MCF 10A (cell line): ENCODE data around the gene TNFRSF1B. TPM values are rescaled to one million over a fixed set of nuclear protein-coding genes. Genes with fewer than 3 reads are reported as not detected.

Source experiments
- BruUV-seq: library from RNA; stranded (reverse); fragments of 400-500 nt; replicated peaks from 2 replicates; lab custom pipeline; 2021; lab: Mats Ljungman, UMichigan
- CTCF ChIA-PET: fragments of 300-600 bp; sonication (Branson Sonifier 250); formaldehyde crosslinking; extraction: SDS; loops from one replicate; lab custom pipeline; 2021; ENCODE audit warnings: antibody characterized with exemption, inconsistent platforms; lab: Yijun Ruan, JAX
- POLR2A ChIA-PET: fragments of 300-600, 350-650 bp; sonication (Branson Sonifier 250); formaldehyde crosslinking; extraction: SDS; loops from one replicate; lab custom pipeline; 2020; ENCODE audit warnings: antibody characterized with exemption, inconsistent platforms; lab: Yijun Ruan, JAX
- DNase-seq: peaks from one replicate; pipeline ENCODE4 v3.0.0-alpha.2; 2018; ENCODE audit not compliant: unreplicated experiment
- H3K27ac Mint-ChIP-seq: one replicate; pipeline ENCODE4 v1.8.0; 2022; ENCODE audit warnings: mild to moderate bottlenecking, low read depth, mixed read lengths; ENCODE audit not compliant: unreplicated experiment
- H3K27me3 Mint-ChIP-seq: one replicate; pipeline ENCODE4 v1.8.0; 2022; ENCODE audit warnings: mixed read lengths; ENCODE audit not compliant: insufficient read depth, unreplicated experiment
- H3K36me3 Mint-ChIP-seq: one replicate; pipeline ENCODE4 v1.8.0; 2022; ENCODE audit warnings: mild to moderate bottlenecking, moderate library complexity, mixed read lengths; ENCODE audit not compliant: insufficient read depth, unreplicated experiment
- H3K4me1 Mint-ChIP-seq: one replicate; pipeline ENCODE4 v1.8.0; 2022; ENCODE audit warnings: mixed read lengths; ENCODE audit not compliant: insufficient read depth, unreplicated experiment
- H3K4me3 Mint-ChIP-seq: one replicate; pipeline ENCODE4 v1.8.0; 2022; ENCODE audit warnings: mild to moderate bottlenecking, moderate library complexity, mixed read lengths; ENCODE audit not compliant: unreplicated experiment
- H3K9me3 Mint-ChIP-seq: one replicate; pipeline ENCODE4 v1.8.0; 2022; ENCODE audit warnings: mixed read lengths; ENCODE audit not compliant: unreplicated experiment
- intact Hi-C: fragments of 100-400 bp; cut with micrococcal nuclease; formaldehyde crosslinking; loops from 2 replicates; pipeline ENCODE4 v1.14.1; 2022
- total RNA-seq: library from RNA; stranded (reverse); gene quantifications from 2 replicates; pipeline ENCODE4 v1.2.3, GENCODE V29; 2022
- TF ChIP-seq, protein P1 (sequence below): fragments of 200-600 bp; IDR thresholded peaks from one replicate; pipeline ENCODE4 v1.8.0; 2022; ENCODE audit warnings: antibody characterized with exemption, mild to moderate bottlenecking; ENCODE audit not compliant: unreplicated experiment

Gene TNFRSF1B
- total RNA-seq, 1 experiment from 2014 or later, result not detected

DNA sequence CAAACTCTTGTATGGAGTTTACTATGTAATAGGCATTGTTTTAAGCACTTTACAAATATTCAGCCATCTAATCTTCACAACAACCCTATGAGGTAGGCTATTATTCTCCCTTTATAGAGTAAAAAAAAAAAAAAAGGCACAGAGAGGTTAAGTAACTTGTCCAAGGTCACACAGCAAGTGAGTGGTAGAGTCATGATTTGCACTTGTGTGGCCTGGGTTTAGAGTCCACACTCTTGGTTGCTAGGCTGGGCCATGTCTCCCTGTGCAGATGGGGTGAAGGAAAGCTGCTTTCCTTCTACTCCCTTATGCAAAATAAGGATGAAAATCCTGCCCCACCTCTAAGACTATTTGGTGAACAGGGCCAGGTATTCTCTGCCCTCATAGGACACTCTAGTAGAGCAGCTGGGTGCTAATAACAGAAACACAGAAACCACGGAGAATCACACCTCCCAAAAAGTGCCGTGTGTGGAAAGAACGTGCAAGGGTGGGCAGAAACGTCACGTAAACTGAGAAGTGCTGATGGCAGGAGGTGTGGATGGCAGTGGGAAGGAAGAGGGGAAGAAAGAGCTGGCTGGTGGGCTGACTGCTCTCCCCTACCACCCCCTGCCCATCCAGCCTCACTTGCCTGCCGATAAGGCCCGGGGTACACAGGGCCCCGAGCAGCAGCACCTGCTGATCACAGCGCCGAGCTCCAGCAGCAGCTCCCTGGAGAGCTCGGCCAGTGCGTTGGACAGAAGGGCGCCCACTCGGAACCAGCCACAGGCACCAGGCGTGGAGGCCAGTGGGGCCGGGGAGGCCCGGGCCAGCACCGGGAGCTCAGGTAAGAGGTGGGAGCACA lies 34.8 kb downstream of the TNFRSF1B start:
- no peaks in the 10 kb centered on the region for H3K4me1 Mint-ChIP-seq

DNA sequence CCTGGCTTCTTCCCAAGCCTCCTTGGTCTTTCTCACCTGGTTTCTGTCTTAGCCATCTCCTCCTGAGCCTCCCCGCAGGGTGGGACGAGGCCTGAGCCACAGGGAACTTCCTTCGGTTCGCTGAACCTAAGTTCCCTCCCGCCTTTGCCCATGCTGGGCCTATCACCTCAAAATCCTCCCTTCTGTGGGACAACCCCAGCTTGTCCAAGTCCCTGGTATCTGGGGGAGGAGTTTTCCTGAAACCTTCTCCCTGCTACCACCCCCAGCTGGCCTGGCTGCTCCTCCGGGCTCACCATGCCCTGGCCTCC lies 35.4 kb downstream of the TNFRSF1B start:
- no TSS peak for BruUV-seq
- Mint-ChIP-seq H3K9me3 (no peaks in the 10 kb centered on the region), H3K36me3 (no peaks in the 10 kb centered on the region), H3K27ac (no peak overlapping the region), H3K4me3 (no peak overlapping the region), H3K4me1 (no peaks in the 10 kb centered on the region), H3K27me3 (no peaks in the 10 kb centered on the region)
- intact Hi-C loops, result no loop called here
- ChIA-PET CTCF (interaction anchor here (11.5 kb wide), 1 partner anchor 79 kb away, joined by 316 read pairs; no protein-coding TSS in a partner anchor), POLR2A (no interaction called here)
- TF ChIP-seq, protein P1, sequence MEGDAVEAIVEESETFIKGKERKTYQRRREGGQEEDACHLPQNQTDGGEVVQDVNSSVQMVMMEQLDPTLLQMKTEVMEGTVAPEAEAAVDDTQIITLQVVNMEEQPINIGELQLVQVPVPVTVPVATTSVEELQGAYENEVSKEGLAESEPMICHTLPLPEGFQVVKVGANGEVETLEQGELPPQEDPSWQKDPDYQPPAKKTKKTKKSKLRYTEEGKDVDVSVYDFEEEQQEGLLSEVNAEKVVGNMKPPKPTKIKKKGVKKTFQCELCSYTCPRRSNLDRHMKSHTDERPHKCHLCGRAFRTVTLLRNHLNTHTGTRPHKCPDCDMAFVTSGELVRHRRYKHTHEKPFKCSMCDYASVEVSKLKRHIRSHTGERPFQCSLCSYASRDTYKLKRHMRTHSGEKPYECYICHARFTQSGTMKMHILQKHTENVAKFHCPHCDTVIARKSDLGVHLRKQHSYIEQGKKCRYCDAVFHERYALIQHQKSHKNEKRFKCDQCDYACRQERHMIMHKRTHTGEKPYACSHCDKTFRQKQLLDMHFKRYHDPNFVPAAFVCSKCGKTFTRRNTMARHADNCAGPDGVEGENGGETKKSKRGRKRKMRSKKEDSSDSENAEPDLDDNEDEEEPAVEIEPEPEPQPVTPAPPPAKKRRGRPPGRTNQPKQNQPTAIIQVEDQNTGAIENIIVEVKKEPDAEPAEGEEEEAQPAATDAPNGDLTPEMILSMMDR, result no peak
- no peak for DNase-seq

More for the DNA sequence above, 34.8 kb downstream of the TNFRSF1B start:
- CTCF ChIA-PET, result interaction anchor here (11.5 kb wide), 1 partner anchor 79 kb away, joined by 316 read pairs; no protein-coding TSS in a partner anchor
- Mint-ChIP-seq H3K36me3 (no peaks in the 10 kb centered on the region), H3K27ac (no peak overlapping the region), H3K4me3 (no peak overlapping the region), H3K27me3 (no peaks in the 10 kb centered on the region), H3K9me3 (no peaks in the 10 kb centered on the region)
- no peak for DNase-seq
- TF ChIP-seq, protein P1, result no peak
- POLR2A ChIA-PET, result interaction anchor here (0.6 kb wide), 1 partner anchor 1557 kb away, joined by 3 read pairs; no protein-coding TSS in a partner anchor
- intact Hi-C loops, result no loop called here
- no TSS peak for BruUV-seq

DNA sequence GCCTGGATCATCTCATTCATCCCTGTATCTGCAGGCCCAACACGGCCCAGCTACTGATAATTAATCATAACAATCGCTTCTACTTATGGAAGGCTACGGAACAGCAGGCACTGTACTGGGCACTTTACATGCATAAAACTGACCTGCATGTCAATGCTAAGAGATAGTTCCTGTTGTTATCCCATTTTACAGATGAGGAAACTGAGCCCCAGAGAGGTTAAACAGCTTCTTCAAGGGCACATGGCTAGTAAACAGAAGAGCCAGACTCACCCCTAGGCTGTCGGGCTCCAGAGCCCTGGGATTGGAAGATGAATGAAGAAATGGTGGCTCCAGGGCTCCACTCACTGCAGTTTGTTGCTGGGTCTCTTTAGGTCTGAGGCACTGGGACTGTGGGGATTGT lies 35.8 kb downstream of the TNFRSF1B start:
- Mint-ChIP-seq H3K27me3 (no peaks in the 10 kb centered on the region), H3K9me3 (no peaks in the 10 kb centered on the region), H3K27ac (no peak overlapping the region), H3K4me3 (no peak overlapping the region), H3K36me3 (no peaks in the 10 kb centered on the region), H3K4me1 (no peaks in the 10 kb centered on the region)
- DNase-seq, result no peak
- ChIA-PET POLR2A (no interaction called here), CTCF (interaction anchor here (11.5 kb wide), 1 partner anchor 80 kb away, joined by 316 read pairs; no protein-coding TSS in a partner anchor)
- TF ChIP-seq, protein P1, result no peak
- BruUV-seq, result no TSS peak
- intact Hi-C loops, result no loop called here

- H3K4me3 Mint-ChIP-seq, result no peak overlapping the region
- TF ChIP-seq, protein P1, result no peak
- no peaks in the 10 kb centered on the region for H3K36me3 Mint-ChIP-seq
- no peak for DNase-seq
- no TSS peak for BruUV-seq
- CTCF ChIA-PET, result interaction anchor here (0.7 to 11.5 kb wide), 2 partner anchors 25 to 81 kb away, joined by 3 to 316 read pairs; no protein-coding TSS in a partner anchor
- H3K9me3 Mint-ChIP-seq, result no peaks in the 10 kb centered on the region
- POLR2A ChIA-PET, result no interaction called here
- H3K4me1 Mint-ChIP-seq, result no peaks in the 10 kb centered on the region
- intact Hi-C loops, result no loop called here
- H3K27ac Mint-ChIP-seq, result no peak overlapping the region
- H3K27me3 Mint-ChIP-seq, result no peaks in the 10 kb centered on the region
Observed at GRCh38 chr1:12203216-12204007, 36.6 kb downstream of the TNFRSF1B start.
